ENCODE data around the gene OXNAD1. TPM values are rescaled to one million over a fixed set of nuclear protein-coding genes. Genes with fewer than 3 reads are reported as not detected.

Gene OXNAD1
- total and polyA plus RNA-seq, 9 donors = 4.0 to 16.3 (median 11.5) TPM

- Histone ChIP-seq H3K4me1 (ENCODE audit: insufficient read depth) (no peaks in the 10 kb centered on the region), H3K9me3 (no peaks in the 10 kb centered on the region), H3K27me3 (no peaks in the 10 kb centered on the region), H3K36me3 (no peaks in the 10 kb centered on the region), H3K4me3 (no peak overlapping the region), H3K27ac (no peak overlapping the region)
- WGBS, 3 donors = 96 to 98% (median 96%) methylated on average over 6 of the region's 6 CpGs
- TF ChIP-seq CTCF (IDR thresholded peaks at IDR 0.05) (no peak), EP300 (IDR thresholded peaks at IDR 0.05) (no peak), POLR2A (IDR thresholded peaks at IDR 0.05) (no peak)
- intact Hi-C loops (cut with DNase I) = no loop called here
- no peak for DNase-seq
Observed at GRCh38 chr3:16317561-16317945, 52.5 kb downstream of the OXNAD1 start.

- intact Hi-C loops (cut with DNase I) = no loop called here
- Histone ChIP-seq H3K27ac (no peak overlapping the region), H3K36me3 (no peaks in the 10 kb centered on the region), H3K4me3 (no peak overlapping the region), H3K9me3 (no peaks in the 10 kb centered on the region), H3K27me3 (no peaks in the 10 kb centered on the region), H3K4me1 (ENCODE audit: insufficient read depth) (no peaks in the 10 kb centered on the region)
- WGBS, 3 donors = 73 to 83% (median 82%) methylated on average over 7 of the region's 7 CpGs
- no peak for DNase-seq
- TF ChIP-seq EP300 (IDR thresholded peaks at IDR 0.05) (no peak), CTCF (IDR thresholded peaks at IDR 0.05) (no peak), POLR2A (IDR thresholded peaks at IDR 0.05) (no peak)
Observed at GRCh38 chr3:16318176-16318575, 53.2 kb downstream of the OXNAD1 start.

- Histone ChIP-seq H3K27ac (no peak overlapping the region), H3K4me1 (ENCODE audit: insufficient read depth) (no peaks in the 10 kb centered on the region), H3K36me3 (no peaks in the 10 kb centered on the region), H3K9me3 (no peaks in the 10 kb centered on the region), H3K4me3 (no peak overlapping the region), H3K27me3 (no peaks in the 10 kb centered on the region)
- TF ChIP-seq EP300 (IDR thresholded peaks at IDR 0.05) (no peak), CTCF (IDR thresholded peaks at IDR 0.05) (no peak)
- 72 to 83% (median 73%) methylated on average over 4 of the region's 4 CpGs for WGBS, 3 donors
- intact Hi-C loops (cut with DNase I) = no loop called here
- no peak for DNase-seq
Observed at GRCh38 chr3:16319307-16319706, 54.3 kb downstream of the OXNAD1 start.

- no peak for DNase-seq
- no peaks in the 10 kb centered on the region for H3K4me1 ChIP-seq (ENCODE audit: insufficient read depth)
- intact Hi-C loops (cut with DNase I) = no loop called here
- no peak overlapping the region for H3K4me3 ChIP-seq
- H3K27me3 ChIP-seq = no peaks in the 10 kb centered on the region
- no peaks in the 10 kb centered on the region for H3K36me3 ChIP-seq
- 81 to 84% (median 81%) methylated on average over 4 of the region's 4 CpGs for WGBS, 3 donors
- H3K9me3 ChIP-seq = no peaks in the 10 kb centered on the region
- H3K27ac ChIP-seq = no peak overlapping the region
- TF ChIP-seq CTCF (IDR thresholded peaks at IDR 0.05) = no peak
- no peak for TF ChIP-seq POLR2A (IDR thresholded peaks at IDR 0.05)
- no peak for TF ChIP-seq EP300 (IDR thresholded peaks at IDR 0.05)
Observed at GRCh38 chr3:16319723-16320122, 54.7 kb downstream of the OXNAD1 start.

GRCh38 chr3:16320711-16321110 lies 55.7 kb downstream of the OXNAD1 start:
- 92 to 97% (median 93%) methylated on average over 3 of the region's 3 CpGs for WGBS, 3 donors
- H3K4me3 ChIP-seq = no peak overlapping the region
- H3K27ac ChIP-seq = no peak overlapping the region
- H3K36me3 ChIP-seq = no peaks in the 10 kb centered on the region
- TF ChIP-seq POLR2A (IDR thresholded peaks at IDR 0.05) = no peak
- TF ChIP-seq EP300 (IDR thresholded peaks at IDR 0.05) = no peak
- TF ChIP-seq CTCF (IDR thresholded peaks at IDR 0.05) = no peak
- intact Hi-C loops (cut with DNase I) = no loop called here
- no peaks in the 10 kb centered on the region for H3K9me3 ChIP-seq
- no peaks in the 10 kb centered on the region for H3K4me1 ChIP-seq (ENCODE audit: insufficient read depth)
- DNase-seq = no peak
- H3K27me3 ChIP-seq = no peaks in the 10 kb centered on the region
